Pancreas (tissue), 10 donors: ENCODE results near the gene DEUP1. TPM values are rescaled to one million over a fixed set of nuclear protein-coding genes. Genes with fewer than 3 reads are reported as not detected.

Source experiments
- ATAC-seq, 4 donors: fragments of 200-7000 bp; cut with Tn5 transposase; one replicate each; pipeline versions ENCODE4 v1.8.0 to v1.9.1; 2020; ENCODE audit warnings: mild to moderate bottlenecking in 4 of 4, moderate library complexity in 4 of 4
- DNase-seq, 6 donors: peaks; one replicate each; pipeline ENCODE4 v3.0.0-alpha.2; 2020
- FAIRE-seq: peaks from 2 replicates; lab custom pipeline; 2012; peaks lifted over from hg19 to GRCh38; lab: Jason Lieb, UNC
- H3K27ac ChIP-seq, 4 donors: fragments of 200-600 bp; sonication (generic); 1 replicate in 3 of 4; 2 replicates in 1 of 4; pipeline versions ENCODE4 v1.5.0 to v1.8.0; 2020
- H3K27me3 ChIP-seq, 4 donors: fragments of 200-600 bp; one replicate each; pipeline ENCODE4 v1.8.0; 2021
- H3K36me3 ChIP-seq, 3 donors: fragments of 200-600 bp; sonication (generic) in 1 of 3; one replicate each; pipeline versions ENCODE4 v1.5.0 to v1.8.0; 2020 to 2021
- H3K4me1 ChIP-seq, 3 donors: fragments of 200-600 bp; one replicate each; pipeline ENCODE4 v1.8.0; 2021
- H3K4me3 ChIP-seq, 4 donors: fragments of 200-600 bp; sonication (generic) in 2 of 4; one replicate each; pipeline versions ENCODE4 v1.5.0 to v1.8.0; 2020 to 2021
- H3K9me3 ChIP-seq, 4 donors: fragments of 200-600 bp; one replicate each; pipeline ENCODE4 v1.8.0; 2021
- WGBS, 2 donors: extraction: QIAGEN DNeasy Blood & Tissue Kit; methylation state at CpG; one replicate each; pipeline ENCODE4 v1.1.7; 2013; 5-methylcytosine and 5-hydroxymethylcytosine counted together
- intact Hi-C, 3 donors: fragments of 100-400 bp; cut with DNase I; formaldehyde crosslinking; loops; one replicate each; pipeline versions ENCODE4 v1.11.1 to v1.14.2; 2022
- polyA plus RNA-seq, 2 donors: library from polyadenylated mRNA; stranded (reverse); fragments of 200-250 nt; gene quantifications; one replicate each; pipeline ENCODE4 v1.2.3, GENCODE V29; 2013
- total RNA-seq, 6 donors: library from RNA; stranded (reverse); fragmentation: NEBNext Ultra II Directional in 4 of 6; extraction: Animal tissue kit (Norgen Biotek cat#: 25700) in 4 of 6; gene quantifications; one replicate each; pipeline versions ENCODE4 v1.2.1 to v1.2.4, GENCODE V29; 2021 to 2023
- TF ChIP-seq, protein P1 (sequence below), 4 donors: fragments of 200-600 bp; sonication (generic) in 3 of 4; IDR thresholded peaks; one replicate each; pipeline versions ENCODE4 v1.5.0 to v1.8.0; 2021; ENCODE audit warnings: antibody characterized with exemption in 4 of 4
- donor health status: healthy with polysubstance abuse.
- donor health status: DM: no; HTN: no; CAD: no; lungs with moderate emphysema.
- donor health status: DM: no; HTN: no; CAD: no.
- donor health status: control.
- donor health status: control.
- donor health status: Bipolar disorder and iron deficiency.
- donor health status: DM: yes; HTN: yes; CAD: no.
- donor health status: DM: no; HTN: no; CAD: no.
- donor health status: DM: no; HTN: no; CAD: no.
- donor health status: DM: yes; HTN: yes; CAD: no.

DEUP1 gene
- total and polyA plus RNA-seq, 8 donors, result 0.12 to 1.1 (median 0.28) TPM; not detected in 1

DNA sequence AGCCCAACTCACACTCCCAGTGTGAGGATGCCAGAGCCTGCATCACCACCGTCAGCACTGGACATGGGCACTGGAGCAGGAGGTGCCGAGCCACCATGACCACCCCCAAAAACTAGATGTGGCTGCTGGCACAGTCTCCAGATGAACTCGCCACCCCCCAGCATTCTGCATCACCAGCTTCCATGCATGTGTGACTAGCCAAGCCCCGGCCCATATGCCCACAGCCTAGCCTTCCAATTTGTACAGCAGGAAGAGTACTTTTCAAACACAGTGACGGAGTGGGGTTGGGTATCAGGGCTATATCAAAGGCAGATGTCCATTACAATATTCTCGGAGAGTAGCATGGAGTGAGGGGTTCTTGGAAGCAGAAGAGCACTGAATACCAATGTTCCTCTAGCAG, 149.7 kb downstream of the DEUP1 start:
- WGBS, 2 donors, result 96% methylated on average over 6 of the region's 6 CpGs
- H3K4me1 ChIP-seq, result peaks cover 0 to 5% (median 4%) of the 10 kb centered on the region in 3 donors
- no peaks in the 10 kb centered on the region for H3K36me3 ChIP-seq
- ATAC-seq (no peak), FAIRE-seq (no peak), DNase-seq (no peak)
- H3K9me3 ChIP-seq, result no peaks in the 10 kb centered on the region
- H3K27me3 ChIP-seq, result no peaks in the 10 kb centered on the region
- TF ChIP-seq, protein P1, sequence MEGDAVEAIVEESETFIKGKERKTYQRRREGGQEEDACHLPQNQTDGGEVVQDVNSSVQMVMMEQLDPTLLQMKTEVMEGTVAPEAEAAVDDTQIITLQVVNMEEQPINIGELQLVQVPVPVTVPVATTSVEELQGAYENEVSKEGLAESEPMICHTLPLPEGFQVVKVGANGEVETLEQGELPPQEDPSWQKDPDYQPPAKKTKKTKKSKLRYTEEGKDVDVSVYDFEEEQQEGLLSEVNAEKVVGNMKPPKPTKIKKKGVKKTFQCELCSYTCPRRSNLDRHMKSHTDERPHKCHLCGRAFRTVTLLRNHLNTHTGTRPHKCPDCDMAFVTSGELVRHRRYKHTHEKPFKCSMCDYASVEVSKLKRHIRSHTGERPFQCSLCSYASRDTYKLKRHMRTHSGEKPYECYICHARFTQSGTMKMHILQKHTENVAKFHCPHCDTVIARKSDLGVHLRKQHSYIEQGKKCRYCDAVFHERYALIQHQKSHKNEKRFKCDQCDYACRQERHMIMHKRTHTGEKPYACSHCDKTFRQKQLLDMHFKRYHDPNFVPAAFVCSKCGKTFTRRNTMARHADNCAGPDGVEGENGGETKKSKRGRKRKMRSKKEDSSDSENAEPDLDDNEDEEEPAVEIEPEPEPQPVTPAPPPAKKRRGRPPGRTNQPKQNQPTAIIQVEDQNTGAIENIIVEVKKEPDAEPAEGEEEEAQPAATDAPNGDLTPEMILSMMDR (IDR thresholded peaks at IDR 0.05), result no peak
- intact Hi-C loops, result no loop called here
- no peak overlapping the region for H3K27ac ChIP-seq
- no peak overlapping the region for H3K4me3 ChIP-seq

DNA sequence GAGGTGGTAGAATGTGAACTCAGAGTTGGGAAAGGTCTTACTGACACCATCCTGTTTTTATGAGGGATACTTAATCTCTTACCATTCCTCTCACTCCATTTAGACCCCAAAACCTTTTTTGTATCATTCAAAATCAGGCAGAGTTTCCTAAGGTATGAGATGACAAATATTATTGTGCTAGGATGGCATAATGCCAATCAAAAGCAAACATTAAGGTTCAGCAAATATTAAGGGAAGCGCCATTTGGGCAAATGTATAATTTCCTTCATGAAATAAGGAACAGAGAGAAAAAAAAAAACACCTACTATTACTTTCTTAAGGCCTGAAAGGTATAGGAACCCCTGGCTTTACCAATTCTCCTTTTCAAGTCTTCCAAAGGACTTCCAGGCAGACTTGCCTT, 150.2 kb downstream of the DEUP1 start:
- 19 to 37% methylated on average over 1 of the region's 1 CpG for WGBS, 2 donors
- peaks cover 0 to 5% (median 4%) of the 10 kb centered on the region in 3 donors for H3K4me1 ChIP-seq
- TF ChIP-seq, protein P1 (IDR thresholded peaks at IDR 0.05), result no peak
- intact Hi-C loops, result no loop called here
- no peak for FAIRE-seq
- no peak for ATAC-seq
- H3K9me3 ChIP-seq, result no peaks in the 10 kb centered on the region
- no peaks in the 10 kb centered on the region for H3K27me3 ChIP-seq
- H3K27ac ChIP-seq, result no peak overlapping the region
- no peak overlapping the region for H3K4me3 ChIP-seq
- DNase-seq, result no peak
- no peaks in the 10 kb centered on the region for H3K36me3 ChIP-seq

DNA sequence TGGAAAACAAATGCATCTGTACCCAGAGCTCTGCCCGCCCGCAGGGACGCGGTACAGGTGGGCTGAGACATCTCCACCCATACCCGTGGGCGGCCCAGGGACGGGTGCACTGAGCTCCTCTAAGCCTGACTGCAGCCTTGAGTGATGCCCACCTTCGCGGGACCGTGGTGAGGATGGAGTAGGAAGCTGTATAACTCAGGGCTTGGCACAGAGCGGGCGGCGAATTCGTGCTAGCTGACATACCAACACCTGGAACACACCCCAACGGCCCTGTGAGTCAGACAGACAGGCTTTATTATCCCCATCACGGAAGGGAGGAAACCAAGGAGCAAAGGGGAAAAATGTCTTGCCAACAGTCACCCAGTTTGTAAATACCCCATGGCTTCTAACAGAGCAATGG, 150.7 kb downstream of the DEUP1 start:
- H3K27me3 ChIP-seq, result no peaks in the 10 kb centered on the region
- no peaks in the 10 kb centered on the region for H3K9me3 ChIP-seq
- FAIRE-seq, result no peak
- WGBS, 2 donors, result 92 to 97% methylated on average over 16 of the region's 16 CpGs
- H3K4me1 ChIP-seq, result peaks cover 0 to 5% (median 4%) of the 10 kb centered on the region in 3 donors
- H3K27ac ChIP-seq, result no peak overlapping the region
- no peak for DNase-seq
- no peak for ATAC-seq
- H3K36me3 ChIP-seq, result no peaks in the 10 kb centered on the region
- H3K4me3 ChIP-seq, result no peak overlapping the region
- TF ChIP-seq, protein P1 (IDR thresholded peaks at IDR 0.05), result no peak
- intact Hi-C loops, result no loop called here

GRCh38 chr11:93481696-93482095, 151.2 kb downstream of the DEUP1 start:
- intact Hi-C loops, result no loop called here
- 92 to 93% methylated on average over 6 of the region's 6 CpGs for WGBS, 2 donors
- H3K27me3 ChIP-seq, result no peaks in the 10 kb centered on the region
- no peak overlapping the region for H3K27ac ChIP-seq
- H3K9me3 ChIP-seq, result no peaks in the 10 kb centered on the region
- FAIRE-seq (no peak), ATAC-seq (peak; percentile 26 to 71 (median 44)), DNase-seq (no peak)
- no peak overlapping the region for H3K4me3 ChIP-seq
- H3K36me3 ChIP-seq, result no peaks in the 10 kb centered on the region
- TF ChIP-seq, protein P1 (IDR thresholded peaks at IDR 0.05), result no peak
- H3K4me1 ChIP-seq, result peaks cover 0 to 5% (median 4%) of the 10 kb centered on the region in 3 donors

DNA sequence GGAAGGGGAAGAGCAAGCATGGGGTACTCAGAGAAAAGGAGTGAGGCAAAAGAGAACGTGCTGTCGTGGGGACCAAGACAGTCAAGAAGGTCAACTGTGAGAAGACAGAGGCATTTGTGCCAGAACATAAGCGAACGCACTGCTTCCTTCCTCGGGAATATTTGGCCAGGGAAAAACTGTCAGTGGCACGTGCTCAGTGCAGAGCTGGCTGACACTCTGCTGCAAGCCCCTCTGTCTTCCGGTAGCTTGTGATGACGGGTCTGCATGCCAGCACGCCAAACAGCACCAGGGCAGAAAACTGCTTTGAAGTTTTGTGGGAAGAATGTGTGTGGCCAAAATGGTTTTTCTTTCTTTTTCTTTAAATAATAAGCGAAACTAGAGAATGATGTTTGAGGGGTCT, 152.0 kb downstream of the DEUP1 start:
- no peak for DNase-seq
- TF ChIP-seq, protein P1 (IDR thresholded peaks at IDR 0.05), result no peak
- Histone ChIP-seq H3K4me1 (peaks cover 4 to 7% (median 5%) of the 10 kb centered on the region in 3 donors), H3K36me3 (no peaks in the 10 kb centered on the region), H3K27me3 (no peaks in the 10 kb centered on the region), H3K9me3 (no peaks in the 10 kb centered on the region), H3K27ac (no peak overlapping the region), H3K4me3 (no peak overlapping the region)
- FAIRE-seq, result no peak
- intact Hi-C loops, result no loop called here
- WGBS, 2 donors, result 83 to 93% methylated on average over 10 of the region's 10 CpGs
- ATAC-seq, result no peak
